ENCODE results near the gene PHKG2.

GRCh38 chr16:30762991-30763725, 14.9 kb downstream of the PHKG2 start:
- TF ChIP-seq, protein P1, sequence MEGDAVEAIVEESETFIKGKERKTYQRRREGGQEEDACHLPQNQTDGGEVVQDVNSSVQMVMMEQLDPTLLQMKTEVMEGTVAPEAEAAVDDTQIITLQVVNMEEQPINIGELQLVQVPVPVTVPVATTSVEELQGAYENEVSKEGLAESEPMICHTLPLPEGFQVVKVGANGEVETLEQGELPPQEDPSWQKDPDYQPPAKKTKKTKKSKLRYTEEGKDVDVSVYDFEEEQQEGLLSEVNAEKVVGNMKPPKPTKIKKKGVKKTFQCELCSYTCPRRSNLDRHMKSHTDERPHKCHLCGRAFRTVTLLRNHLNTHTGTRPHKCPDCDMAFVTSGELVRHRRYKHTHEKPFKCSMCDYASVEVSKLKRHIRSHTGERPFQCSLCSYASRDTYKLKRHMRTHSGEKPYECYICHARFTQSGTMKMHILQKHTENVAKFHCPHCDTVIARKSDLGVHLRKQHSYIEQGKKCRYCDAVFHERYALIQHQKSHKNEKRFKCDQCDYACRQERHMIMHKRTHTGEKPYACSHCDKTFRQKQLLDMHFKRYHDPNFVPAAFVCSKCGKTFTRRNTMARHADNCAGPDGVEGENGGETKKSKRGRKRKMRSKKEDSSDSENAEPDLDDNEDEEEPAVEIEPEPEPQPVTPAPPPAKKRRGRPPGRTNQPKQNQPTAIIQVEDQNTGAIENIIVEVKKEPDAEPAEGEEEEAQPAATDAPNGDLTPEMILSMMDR (IDR thresholded peaks at IDR 0.05 in 8 of 11, conservative IDR thresholded peaks at IDR 0.05 in 3 of 11) = no peak
- no peak for TF ChIP-seq POLR2A (IDR thresholded peaks at IDR 0.05)

Data from spleen (tissue), 7 donors.